T-helper 9 cell (primary cell): ENCODE results near the gene EDEM3.
"Not testable (repeated sequence)": the region's sequence is repeated elsewhere in the genome, so short reads cannot be mapped to it uniquely, and the experiment has no call there.

Experiments used
- DNase-seq: peaks from one replicate; pipeline ENCODE4 v3.0.0-alpha.2; 2020

The EDEM3 gene

GRCh38 chr1:184734980-184735379 lies 19.7 kb downstream of the EDEM3 start:
- no peak for DNase-seq

GRCh38 chr1:184724843-184725242 lies 29.8 kb downstream of the EDEM3 start:
- no peak for DNase-seq

DNA sequence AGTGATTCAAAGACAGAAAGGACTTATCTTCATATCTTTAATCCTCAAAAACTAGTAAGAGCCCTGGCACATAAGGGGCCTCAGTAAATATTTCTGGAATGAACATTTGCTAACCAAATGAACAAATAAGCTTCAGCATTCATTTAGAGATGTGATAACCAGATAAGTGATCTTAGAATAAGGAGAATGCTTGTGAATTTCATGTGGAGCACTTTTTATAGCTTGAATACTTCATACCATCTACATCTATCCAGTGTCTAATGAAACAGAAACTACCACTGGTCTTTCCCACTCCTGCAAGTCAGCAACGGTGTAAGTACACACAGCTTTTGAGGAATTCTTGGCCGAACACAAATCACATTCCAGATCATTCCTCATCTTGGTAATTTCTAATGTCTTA lies 38.5 kb downstream of the EDEM3 start:
- DNase-seq: no peak

DNA sequence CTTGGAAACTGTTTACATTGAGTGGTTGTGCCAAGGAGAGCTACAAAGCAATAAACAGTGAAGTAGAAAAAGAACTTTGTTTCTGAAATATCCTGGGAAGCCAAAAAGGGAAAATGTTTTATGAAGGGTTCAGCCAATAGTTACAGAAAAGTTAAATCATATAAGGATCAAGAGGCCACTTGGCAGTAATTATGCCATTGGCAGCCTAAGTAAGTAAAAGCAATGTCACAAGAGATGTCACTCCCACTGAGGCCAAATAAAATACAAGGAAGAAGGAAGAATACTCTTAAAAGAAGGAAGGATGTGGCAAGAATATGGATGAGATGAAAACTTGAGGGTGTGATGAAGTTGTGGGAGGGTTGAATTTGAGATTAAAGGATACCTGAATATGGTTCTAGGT lies 45.2 kb downstream of the EDEM3 start:
- DNase-seq: no peak

DNA sequence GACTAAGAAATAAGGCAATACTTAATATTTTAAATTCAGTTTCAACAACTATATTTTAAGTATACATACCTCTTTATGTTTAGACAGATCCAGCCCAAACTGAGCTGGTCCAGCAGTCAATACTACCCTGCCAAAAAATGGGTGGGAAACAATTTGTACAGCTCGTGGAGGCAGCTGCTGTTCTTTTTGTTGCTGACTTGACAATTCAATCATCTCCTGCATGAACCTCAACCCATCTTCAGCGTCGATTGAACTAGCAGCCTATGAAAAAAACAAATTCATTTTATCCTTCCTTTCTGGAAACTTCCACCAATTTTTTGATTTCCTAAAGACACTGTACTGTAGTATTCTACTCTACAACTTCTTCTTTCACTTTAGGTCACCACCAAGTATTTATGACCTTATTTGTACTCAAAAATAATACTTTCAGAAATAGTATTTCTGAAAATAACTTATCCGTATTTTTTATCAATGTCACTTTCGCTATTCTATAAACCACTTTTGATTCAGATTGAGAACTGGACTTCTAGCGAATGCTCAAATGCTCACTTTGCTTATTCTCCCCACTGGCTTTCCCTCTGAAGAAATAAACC lies 46.5 kb downstream of the EDEM3 start:
- no peak for DNase-seq

DNA sequence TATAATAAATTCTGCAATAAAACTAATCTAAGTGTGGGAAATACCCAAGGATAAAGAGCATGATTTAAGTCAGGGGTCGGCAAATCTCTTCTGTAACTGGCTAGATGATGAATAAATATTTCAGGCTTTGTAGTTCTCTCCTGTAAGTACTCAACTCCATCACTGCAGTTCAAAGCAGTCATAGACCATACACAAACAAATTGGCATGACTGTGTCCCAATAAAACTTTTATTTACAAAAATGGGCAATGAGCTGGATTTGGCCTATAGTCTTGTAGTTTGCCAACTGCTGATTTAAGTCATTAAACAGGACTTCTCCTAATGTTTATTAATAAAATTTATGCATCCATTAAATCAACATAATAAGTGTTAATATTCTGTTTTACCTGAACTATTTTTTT lies 49.4 kb downstream of the EDEM3 start:
- DNase-seq: no peak

DNA sequence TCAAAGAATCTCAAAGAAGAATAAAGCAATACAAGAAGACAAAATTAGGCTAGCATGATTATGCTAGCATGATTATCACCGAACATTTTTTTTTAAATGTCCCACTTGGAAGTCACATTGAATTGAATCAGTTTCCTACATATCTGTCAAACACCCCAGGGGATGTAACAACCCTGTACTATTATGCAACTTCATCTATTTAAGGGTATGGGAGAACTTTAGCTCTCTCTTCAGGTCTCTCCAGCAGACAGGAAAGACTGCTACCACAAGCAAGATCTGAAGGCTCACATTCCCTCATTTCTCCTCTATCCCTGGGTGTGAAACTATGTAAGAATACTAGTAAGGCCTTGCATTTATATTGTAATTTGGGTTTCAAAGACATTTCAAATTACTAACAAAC lies 52.8 kb downstream of the EDEM3 start:
- no peak for DNase-seq

- no peak for DNase-seq
Measured at GRCh38 chr1:184698969-184699368, 55.7 kb downstream of the EDEM3 start.

DNA sequence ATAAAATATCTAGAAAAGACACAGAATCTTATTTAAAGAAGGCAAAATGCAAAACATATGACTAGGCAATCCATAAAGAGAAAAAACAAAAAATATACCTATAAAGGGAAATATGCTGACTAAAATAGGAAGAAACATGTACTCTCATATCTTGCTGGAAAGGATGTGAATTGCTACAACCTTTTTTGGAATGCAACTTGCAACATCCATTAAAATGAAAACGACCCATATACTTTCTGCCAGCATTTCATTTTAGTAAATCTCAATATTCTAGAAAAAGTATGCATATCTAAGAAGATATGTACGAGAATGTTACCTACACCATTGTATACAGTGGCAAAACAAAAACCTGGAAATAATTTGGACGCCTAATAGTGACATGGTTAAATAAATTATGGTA lies 56.6 kb downstream of the EDEM3 start:
- no peak for DNase-seq

DNA sequence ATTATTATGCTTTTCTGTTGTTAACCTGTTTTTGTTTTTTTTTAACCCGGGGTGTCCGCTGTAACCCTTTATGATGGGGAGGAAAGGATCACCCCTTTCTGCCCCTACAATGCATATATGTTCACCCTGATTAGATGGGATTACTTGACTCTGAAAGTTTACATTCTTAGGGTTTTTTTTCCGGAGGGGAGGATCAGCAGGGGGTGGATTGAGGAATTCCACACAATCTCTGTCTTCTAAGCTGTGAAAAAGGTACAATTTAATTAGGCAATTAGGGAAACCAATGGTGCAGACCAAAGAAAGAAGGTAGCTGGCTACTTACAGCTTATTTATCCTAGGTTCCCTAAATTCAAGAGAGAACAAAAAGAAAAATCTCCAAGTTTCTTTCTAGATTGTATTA lies 58.3 kb downstream of the EDEM3 start:
- DNase-seq: no peak

DNA sequence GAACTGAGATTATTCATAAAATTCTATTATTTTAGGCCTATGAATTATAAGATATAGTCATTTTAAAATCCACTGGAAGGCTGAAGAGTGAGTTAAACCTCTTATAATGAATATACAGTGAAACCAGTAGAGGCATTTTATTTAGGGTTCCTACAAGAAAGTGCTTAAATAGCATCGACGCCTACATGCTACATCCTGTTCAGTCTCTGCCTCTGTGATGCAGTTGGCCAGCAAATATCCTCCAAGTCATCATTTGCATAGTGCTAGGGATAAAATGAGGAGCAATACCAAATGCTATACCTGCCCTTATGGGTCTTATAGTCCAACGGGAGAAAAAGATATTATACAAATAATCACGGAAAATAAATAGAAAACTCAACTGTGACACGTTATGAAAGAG lies 59.6 kb downstream of the EDEM3 start:
- DNase-seq: no peak

GRCh38 chr1:184693011-184693410 lies 61.6 kb downstream of the EDEM3 start:
- DNase-seq: no peak

DNA sequence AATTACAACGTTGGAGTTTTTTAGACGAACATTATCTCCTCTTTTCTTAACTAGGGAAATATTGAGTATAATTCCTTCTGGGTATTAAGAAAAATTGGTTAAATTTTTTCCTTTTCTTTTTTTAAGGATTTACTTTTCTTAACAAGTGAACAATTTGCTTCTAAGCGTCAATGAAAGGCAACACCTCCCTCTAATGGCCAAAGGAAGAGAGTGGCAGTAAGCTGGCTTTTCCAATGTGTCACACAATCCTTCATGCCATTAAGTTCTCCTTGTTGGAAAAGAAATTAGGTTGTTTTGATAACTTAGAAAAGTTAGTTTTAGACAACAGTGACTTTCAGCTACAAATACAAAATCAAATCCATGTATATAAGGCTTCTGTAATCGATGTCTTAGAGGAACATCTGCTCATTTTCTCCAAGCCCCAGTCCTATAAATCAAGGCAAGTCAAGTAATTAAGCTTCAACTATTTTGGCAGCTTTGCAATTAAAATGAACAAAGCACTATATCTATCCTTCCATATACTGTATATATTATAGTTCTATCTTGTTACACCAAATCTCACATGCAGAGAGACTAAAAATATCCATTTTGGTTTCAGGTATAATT lies 62.8 kb downstream of the EDEM3 start:
- DNase-seq: no peak

DNA sequence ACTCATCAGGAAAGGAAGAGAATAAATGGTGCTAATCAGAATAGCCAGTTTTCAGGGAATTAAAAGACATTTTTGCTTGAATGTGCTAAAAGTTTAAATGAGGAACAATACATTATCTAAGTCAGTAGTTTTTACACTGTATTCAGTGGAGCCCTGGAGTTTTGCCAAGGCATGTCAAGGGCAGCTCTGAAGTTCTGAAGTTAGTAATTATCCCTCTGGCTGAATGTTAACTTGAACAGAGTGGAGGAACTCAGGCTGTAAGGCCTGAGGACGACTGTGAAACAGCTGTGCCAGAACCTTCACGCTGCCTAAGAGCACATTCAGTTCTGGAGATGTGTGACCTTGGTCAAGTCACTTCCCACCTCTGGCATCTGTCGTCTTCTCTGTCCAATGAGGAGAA lies 68.1 kb downstream of the EDEM3 start:
- no peak for DNase-seq

- DNase-seq: no peak
Measured at GRCh38 chr1:184685116-184685515, 69.5 kb downstream of the EDEM3 start.

DNA sequence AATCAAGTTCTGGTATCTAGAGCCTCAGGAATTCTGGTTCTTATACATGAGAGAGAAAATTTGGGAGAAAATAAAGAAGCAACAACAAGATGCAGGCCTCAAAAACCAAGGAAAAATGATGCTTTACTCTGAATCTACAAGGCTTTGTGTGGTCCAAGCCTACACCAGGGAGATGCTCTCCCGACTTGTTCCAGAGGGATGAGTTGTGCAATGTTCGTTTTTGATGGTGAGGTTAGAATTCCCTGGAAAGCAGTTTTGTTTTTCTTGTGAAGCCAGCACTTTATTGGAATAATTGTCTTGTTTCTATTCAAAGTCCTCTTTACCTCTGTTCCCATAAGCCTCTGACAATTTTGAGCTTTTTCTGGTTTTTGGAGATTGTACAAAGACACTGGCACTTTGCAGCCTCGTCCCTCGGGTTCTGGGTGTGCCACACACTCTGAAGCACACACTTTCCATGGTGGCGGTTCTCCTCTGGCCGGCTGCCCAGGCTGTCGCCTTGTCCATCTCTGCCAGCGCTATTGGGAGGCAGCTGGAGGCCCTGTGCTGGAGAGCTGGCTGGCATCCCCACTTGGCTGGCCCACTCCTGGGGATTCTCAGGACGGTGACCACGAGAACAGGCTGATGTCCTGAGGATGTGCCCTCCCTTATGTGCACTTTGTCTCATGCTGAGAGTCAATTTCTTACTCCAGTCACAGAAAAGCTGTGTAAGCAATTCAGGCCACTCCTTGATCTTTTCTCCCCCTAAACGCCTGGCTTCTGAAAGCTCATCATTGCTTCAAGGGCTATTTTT lies 70.2 kb downstream of the EDEM3 start:
- DNase-seq: no peak

- DNase-seq: no peak
Measured at GRCh38 chr1:184682956-184683355, 71.7 kb downstream of the EDEM3 start.

DNA sequence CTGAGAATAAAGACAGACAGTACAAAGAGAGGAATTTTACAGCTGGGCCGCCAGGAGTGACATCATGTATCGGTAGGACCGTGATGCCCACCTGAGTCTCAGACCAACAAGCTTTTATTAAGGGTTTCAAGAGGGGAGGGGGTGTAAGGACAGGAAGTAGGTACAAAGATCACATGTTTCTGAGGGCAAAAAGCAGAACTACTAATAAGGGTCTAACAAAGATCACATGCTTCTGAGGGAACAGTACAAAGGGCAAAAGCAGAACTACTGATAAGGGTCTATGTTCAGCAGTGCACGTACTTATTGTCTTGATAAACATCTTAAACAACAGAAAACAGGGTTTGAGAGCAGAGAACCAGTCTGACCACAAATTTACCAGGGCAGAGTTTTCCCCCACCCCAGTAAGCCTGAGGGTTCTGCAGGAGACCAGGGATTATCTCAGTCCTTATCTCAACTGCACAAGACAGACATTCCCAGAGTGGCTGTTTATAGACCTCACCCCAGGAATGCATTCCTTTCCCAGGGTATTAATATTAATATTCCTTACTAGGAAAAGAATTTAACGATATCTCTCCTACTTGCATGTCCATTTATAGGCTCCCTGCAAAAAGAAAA lies 73.9 kb downstream of the EDEM3 start:
- DNase-seq: not testable (repeated sequence)

DNA sequence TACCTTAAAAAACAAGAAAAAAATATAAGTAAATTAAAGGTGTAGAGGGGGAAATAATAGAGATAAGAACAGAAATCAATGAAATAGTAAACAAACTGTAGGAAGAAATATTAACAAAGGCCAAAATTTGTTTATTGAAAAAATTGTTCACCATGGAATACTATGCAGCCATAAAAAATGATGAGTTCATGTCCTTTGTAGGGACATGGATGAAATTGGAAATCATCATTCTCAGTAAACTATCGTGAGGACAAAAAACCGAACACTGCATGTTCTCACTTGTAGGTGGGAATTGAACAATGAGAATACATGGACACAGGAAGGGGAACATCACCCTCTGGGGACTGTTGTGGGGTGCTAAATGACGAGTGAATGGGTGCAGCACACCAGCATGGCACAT lies 75.2 kb downstream of the EDEM3 start:
- not testable (repeated sequence) for DNase-seq

DNA sequence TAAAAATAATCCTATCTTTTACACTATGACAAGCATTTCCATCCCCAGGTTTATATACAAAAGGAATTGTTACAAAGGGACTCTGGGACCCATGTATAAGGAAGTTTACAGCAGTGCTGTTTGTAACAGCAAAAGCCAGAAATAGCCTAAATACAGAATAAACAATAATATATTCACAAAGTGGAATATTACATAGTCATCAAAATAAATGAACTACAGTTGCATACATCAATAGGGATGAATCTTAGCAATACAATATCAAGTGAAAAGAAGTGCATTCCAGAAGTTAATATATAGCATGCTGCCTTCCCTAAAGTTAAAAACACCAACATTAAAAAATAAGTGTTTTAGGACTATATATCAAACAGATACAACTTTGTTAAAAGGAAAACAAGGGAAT lies 77.3 kb downstream of the EDEM3 start:
- DNase-seq: no peak

- DNase-seq: no peak
Measured at GRCh38 chr1:184673305-184673704, 81.4 kb downstream of the EDEM3 start.

GRCh38 chr1:184672013-184672726 lies 82.5 kb downstream of the EDEM3 start:
- DNase-seq: no peak

DNA sequence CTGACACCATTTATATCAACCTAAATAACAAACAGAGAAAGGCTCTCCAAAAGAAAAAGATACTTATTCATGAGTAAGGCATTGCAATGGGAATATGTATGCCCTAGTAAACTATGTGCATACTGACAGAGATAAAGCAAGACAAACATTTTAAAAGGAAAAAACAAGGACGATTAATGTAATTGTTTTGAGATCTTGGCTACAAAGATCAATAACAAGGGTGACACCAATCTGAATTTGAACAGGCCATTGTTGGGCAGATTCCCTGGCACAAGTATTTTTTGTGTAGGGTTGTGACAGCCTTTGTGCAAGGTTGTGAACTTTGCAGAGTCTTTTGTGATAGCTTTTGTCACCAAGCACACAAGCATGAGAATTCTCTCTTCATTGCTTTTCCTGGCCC lies 85.3 kb downstream of the EDEM3 start:
- DNase-seq: no peak
